Measurements from ENCODE around the gene DENND5A.
A peak's percentile ranks its signal among the peaks of the same experiment; 100 is the strongest.

DENND5A gene

DNA sequence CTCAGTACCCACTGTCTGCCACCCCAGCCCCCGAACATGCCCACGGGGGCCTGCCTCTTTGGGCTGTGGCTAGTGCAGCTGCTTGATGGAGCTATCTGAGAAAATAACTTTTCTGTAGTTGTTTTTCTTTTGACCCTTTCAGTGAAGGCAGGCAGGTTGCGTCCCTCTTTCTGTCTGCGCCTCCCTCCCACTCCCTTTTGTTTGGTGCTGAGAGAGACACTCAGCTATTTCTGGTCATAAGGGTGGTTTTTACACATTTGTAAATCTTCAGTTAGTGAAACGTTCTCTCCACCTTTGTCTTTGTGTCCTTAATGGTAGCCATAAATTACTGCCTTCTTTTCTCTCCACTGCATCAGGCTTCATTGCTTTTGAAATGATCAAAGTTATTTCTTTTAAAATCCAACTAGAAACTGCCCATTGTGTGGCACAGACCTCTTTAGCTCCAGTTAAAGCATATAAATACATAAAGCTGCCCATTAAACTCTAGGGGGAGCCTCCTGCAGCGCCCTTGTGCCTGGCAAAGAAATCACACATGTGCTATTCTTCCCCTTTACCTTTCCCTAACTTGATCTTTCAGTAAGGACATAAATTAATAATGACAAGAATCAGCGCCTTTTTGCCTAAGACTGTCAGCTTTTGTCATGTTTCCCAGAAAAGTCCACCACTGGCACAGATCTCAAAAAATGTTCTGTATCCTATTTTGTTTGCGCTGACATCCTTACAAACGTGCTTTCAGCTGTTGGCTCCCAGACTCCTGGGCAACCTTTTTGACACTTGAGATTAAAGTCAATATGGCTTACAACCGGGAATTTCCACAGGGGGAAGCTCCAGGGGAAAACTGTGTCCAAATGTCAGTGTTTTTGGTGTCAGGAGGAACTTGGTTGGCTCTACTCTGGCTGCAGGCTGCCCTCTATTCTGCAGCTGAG is 172.0 kb downstream of the DENND5A start:
- TF ChIP-seq, protein P1, sequence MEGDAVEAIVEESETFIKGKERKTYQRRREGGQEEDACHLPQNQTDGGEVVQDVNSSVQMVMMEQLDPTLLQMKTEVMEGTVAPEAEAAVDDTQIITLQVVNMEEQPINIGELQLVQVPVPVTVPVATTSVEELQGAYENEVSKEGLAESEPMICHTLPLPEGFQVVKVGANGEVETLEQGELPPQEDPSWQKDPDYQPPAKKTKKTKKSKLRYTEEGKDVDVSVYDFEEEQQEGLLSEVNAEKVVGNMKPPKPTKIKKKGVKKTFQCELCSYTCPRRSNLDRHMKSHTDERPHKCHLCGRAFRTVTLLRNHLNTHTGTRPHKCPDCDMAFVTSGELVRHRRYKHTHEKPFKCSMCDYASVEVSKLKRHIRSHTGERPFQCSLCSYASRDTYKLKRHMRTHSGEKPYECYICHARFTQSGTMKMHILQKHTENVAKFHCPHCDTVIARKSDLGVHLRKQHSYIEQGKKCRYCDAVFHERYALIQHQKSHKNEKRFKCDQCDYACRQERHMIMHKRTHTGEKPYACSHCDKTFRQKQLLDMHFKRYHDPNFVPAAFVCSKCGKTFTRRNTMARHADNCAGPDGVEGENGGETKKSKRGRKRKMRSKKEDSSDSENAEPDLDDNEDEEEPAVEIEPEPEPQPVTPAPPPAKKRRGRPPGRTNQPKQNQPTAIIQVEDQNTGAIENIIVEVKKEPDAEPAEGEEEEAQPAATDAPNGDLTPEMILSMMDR (IDR thresholded peaks at IDR 0.05; ENCODE audit: low read depth, low read length, missing control alignments), result peak; percentile 53
- DNase-seq (ENCODE audit: low read depth), result no peak
- in situ Hi-C loops (cut with HindIII; ENCODE audit: low sequenced_read_pairs), result no loop called here
- no peak overlapping the region for H3K4me3 ChIP-seq (ENCODE audit: low read depth, low read length)

DNA sequence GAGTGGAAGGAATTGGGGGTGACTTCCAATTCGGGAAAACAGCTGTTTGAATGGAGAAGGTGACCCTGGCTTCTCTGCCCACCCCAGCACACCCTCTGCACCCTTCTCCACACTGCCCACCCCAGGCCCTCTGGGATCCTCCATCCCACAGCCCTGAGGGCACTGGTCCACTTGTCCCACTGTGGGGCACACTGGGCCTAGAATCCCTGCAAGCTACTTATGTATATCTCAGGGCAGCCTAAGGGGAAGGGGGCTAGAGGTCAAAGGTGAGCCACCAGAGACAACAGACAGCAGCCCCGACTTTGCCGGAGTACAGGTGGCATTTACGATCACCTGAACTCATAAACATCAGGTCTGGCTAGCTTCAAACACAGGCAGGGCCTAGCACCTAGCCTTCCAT is 173.1 kb downstream of the DENND5A start:
- in situ Hi-C loops (cut with HindIII; ENCODE audit: low sequenced_read_pairs), result no loop called here
- TF ChIP-seq, protein P1 (IDR thresholded peaks at IDR 0.05; ENCODE audit: low read depth, low read length, missing control alignments), result no peak

DNA sequence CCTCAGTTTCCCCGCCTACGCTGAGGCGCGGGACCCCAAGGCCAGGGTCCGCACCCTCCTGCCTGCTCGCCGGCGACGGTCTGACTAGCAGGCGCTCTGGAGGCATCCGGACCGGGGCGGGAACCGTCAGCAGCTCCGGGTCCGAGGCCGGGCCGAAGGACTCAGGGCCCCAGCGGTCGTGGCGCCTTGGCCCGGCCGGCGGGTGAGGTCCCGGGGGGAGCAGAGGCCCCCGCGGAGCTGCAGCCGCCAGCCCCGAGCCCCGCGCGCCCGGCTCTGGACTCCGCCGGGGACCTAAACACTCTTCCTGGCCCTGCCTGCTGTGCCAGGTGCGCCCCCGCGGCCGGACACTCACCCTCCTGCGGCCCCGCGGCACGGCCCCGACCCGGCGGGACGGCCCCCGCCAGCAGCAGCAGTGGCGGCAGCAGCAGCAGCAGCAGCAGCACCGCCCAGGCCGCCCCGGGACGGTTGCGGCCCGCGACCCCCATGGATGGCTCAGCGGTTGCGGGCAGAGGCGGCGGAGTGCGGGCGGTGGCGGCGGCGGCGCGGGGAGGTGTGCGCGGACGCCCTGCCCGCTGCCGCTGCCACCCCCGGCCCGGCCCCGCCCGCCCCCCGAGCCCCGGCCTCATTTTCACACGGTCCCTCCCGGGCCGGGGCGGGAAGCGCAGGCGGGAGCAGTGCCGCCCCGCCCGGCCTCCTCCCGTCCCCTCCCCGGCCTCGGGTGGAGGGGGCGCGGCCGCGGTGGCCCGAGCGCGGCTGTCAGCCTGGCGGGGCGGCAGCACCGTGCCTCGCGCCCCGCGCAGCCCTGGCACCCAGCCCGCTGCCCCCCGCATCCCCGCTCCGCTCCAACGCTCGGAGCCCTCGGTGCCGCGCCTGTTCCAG is 173.9 kb downstream of the DENND5A start, which contains the start of gene SCUBE2:
TSS of gene SCUBE2 (minus strand) at position 556 of the 879 bp plus-strand sequence. CDS start at position 485, 71 bp downstream.
- in situ Hi-C loops (cut with HindIII; ENCODE audit: low sequenced_read_pairs), result no loop called here
- DNase-seq (ENCODE audit: low read depth), result no peak
- TF ChIP-seq, protein P1 (IDR thresholded peaks at IDR 0.05; ENCODE audit: low read depth, low read length, missing control alignments), result no peak
- peak within 1 kb of the TSS; percentile 35 for H3K4me3 ChIP-seq (ENCODE audit: low read depth, low read length)

More for the DNA sequence above, 173.1 kb downstream of the DENND5A start:
- H3K4me3 ChIP-seq (ENCODE audit: low read depth, low read length), result peak overlapping the region; percentile 14
- no peak for DNase-seq (ENCODE audit: low read depth)

DNA sequence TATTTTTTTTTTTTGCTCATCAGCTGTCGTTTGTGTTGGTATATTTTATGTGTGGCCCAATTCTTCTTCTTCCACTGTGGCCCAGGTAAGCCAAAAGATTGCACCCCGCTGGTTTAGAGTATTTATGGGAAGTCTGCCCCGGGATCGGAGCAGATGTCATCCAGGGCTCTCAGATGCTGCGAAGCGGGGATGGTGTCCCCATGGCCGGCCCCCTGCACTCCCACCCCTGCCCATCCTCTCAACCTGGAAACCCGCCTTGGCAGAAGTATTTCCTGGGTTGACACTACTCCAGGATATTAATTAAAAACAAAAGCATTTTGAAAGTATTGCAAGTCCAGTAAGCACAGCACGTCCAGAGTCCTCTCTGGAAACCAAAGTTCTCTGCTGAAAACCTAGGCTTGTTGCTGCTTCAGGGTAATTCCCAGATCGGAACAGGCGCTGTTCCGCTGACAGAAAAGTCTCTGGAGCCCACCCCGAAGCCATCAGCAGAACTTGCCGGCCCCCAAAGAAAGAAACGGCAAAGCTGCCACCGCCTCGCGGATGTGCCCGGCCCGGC is 174.6 kb downstream of the DENND5A start:
- TF ChIP-seq, protein P1 (IDR thresholded peaks at IDR 0.05; ENCODE audit: low read depth, low read length, missing control alignments), result no peak

DNA sequence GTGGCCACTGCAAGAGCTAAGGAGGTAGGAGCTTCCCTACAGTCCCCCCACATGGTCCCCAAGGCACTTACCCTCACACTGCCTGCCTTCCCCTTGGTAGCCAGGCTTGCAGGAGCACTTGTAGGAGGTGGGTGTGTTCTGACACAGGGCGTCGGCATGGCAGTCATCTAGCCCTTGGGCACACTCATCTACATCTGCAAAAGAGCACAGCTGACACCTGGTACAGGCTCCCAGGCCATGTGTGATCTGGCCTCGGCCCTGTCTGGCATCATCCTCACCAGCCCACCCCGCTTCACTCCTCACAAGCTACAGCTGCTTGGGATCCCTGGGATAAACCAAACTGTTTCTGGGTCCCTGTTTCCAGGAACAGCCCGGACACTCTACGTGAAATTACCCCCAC is 175.5 kb downstream of the DENND5A start:
- TF ChIP-seq, protein P1 (IDR thresholded peaks at IDR 0.05; ENCODE audit: low read depth, low read length, missing control alignments), result no peak
- in situ Hi-C loops (cut with HindIII; ENCODE audit: low sequenced_read_pairs), result no loop called here
- DNase-seq (ENCODE audit: low read depth), result no peak

More for the DNA sequence above, 174.6 kb downstream of the DENND5A start:
- in situ Hi-C loops (cut with HindIII; ENCODE audit: low sequenced_read_pairs), result no loop called here
- H3K4me3 ChIP-seq (ENCODE audit: low read depth, low read length), result peak overlapping the region; percentile 35
- no peak for DNase-seq (ENCODE audit: low read depth)

DNA sequence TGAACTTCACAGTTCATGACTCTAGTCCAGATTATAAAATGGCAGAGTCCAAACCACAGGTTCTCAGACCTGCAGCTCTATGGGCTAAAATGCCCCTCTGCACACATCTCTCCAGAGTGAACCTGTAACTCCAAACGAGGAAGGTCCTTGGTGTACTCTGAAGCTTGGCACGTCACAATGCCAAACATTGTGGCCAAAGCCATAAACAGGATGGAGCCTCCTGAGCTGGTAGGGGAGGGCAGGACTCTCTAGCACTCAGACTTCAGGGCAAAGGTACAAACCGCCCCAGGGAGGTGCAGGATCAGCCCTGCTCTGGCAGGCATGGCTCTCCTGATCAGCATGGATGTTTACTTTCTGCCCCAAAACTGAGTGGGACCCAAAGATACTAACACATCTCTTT is 176.1 kb downstream of the DENND5A start:
- no peak overlapping the region for H3K4me3 ChIP-seq (ENCODE audit: low read depth, low read length)
- in situ Hi-C loops (cut with HindIII; ENCODE audit: low sequenced_read_pairs), result no loop called here
- no peak for DNase-seq (ENCODE audit: low read depth)
- TF ChIP-seq, protein P1 (IDR thresholded peaks at IDR 0.05; ENCODE audit: low read depth, low read length, missing control alignments), result no peak

More for the DNA sequence above, 175.5 kb downstream of the DENND5A start:
- H3K4me3 ChIP-seq (ENCODE audit: low read depth, low read length), result no peak overlapping the region
